GM21717 (cell line): Measurements from ENCODE around the gene ANKRD11.
"Not testable (repeated sequence)": the region's sequence is repeated elsewhere in the genome, so short reads cannot be mapped to it uniquely, and the experiment has no call there.

Source experiments
- ATAC-seq: cut with Tn5 transposase; IDR thresholded peaks from one replicate; pipeline ENCODE4 v1.9.1; 2021; ENCODE audit warnings: mild to moderate bottlenecking, moderate library complexity; ENCODE audit not compliant: unreplicated experiment

ANKRD11 gene

GRCh38 chr16:89304941-89305705 is 185.2 kb downstream of the ANKRD11 start:
- ATAC-seq: no peak

DNA sequence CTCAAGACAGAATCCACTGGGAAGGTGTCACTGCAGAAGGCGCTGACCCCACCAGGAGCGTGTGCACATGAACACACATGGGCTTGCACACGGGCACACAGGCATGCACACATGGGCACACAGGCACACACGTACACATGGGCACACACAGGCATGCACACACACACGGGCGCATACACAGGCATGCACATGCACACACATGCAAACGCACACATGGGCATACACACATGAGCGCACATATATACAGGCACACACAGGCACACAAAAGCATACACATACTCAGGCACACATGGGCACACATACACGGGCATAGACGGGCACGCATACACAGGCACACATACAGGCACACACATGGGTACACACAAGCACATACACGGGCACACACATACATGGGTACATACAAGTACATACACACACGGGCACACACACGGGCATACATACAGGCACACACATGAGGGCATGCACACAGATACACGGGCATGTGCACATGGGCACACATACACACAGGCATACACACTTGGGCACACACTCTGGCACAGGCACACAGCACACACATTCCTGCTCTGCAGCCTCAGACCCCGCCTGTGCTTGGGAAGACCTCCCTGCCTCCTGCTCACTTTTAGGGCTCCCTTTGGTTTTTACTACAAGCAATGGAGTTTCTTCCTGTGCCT is 186.0 kb downstream of the ANKRD11 start:
- no peak for ATAC-seq

DNA sequence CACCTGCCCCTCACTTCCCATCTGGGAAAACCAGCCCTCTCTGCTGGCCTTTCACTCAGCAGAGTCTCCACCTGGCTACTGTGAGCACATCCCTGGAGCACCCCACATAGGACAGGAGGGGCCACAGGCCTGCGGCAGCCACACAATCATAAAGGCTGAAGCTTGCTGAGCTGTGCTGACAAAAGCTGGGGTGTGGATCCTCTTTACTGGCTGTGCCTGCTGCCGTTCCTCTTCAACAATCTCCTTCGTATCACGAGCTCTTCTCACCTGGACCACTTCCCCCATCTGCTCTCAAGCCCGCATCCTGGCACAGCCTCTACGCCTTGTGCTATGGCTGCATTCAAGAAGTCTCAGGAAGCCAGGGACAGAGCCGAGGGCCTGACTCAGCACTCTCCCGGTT is 186.7 kb downstream of the ANKRD11 start:
- ATAC-seq: no peak

DNA sequence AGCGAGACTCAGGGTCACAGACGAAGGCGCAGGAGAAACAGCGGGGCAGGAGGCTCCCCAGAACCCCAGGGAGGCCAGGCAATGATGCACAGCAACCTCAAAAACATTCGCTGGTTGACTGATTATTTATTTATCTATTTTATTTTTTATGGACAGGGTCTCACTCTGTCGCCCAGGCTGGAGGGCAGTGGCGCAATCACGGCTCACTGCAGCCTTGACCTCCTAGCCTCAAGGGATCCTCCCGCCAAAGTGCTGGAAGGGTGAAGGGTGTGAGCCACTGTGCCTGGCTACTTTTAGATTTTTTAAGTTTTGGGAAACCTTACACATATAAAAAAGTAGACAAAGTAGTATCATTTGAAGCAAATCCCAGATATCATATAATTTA is 189.4 kb downstream of the ANKRD11 start:
- ATAC-seq: no peak

DNA sequence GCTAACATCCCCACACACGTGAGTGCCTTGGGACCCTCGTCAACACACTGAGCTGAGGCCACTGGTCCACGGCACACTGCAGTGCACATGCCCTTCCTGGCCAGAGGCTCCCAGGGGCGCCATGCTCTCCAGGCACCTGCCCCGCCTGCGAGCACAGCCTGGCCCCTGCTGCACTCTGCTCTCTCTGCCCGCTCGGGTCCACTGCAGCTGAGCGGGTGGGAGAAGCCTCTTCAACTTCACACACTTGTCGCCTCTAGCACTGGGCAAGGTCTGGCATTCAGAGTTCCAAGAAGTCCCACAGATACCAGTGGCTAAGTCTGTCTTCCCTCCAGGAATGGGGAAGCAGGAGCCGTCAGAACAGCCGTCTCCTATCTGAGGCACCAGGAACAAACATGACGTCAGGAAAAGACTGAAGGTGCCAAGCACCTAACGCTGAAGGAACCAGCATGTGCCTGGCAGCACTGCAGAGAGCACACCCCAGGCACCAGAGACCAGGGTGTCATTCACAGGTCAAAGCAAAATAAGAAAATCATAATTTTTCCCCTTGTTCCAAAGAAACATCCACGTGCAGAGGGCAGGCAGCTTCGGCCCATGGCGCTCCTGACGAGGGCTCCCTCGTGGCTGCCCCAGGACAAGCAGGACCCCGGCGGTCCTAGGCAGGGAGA is 189.9 kb downstream of the ANKRD11 start:
- no peak for ATAC-seq

- ATAC-seq: not testable (repeated sequence)
These were observed 190.8 kb downstream of the ANKRD11 start for GRCh38 chr16:89299357-89300111.

GRCh38 chr16:89298623-89299225 is 191.6 kb downstream of the ANKRD11 start:
- no peak for ATAC-seq

- ATAC-seq: no peak
These were observed 192.3 kb downstream of the ANKRD11 start for GRCh38 chr16:89297910-89298545.

DNA sequence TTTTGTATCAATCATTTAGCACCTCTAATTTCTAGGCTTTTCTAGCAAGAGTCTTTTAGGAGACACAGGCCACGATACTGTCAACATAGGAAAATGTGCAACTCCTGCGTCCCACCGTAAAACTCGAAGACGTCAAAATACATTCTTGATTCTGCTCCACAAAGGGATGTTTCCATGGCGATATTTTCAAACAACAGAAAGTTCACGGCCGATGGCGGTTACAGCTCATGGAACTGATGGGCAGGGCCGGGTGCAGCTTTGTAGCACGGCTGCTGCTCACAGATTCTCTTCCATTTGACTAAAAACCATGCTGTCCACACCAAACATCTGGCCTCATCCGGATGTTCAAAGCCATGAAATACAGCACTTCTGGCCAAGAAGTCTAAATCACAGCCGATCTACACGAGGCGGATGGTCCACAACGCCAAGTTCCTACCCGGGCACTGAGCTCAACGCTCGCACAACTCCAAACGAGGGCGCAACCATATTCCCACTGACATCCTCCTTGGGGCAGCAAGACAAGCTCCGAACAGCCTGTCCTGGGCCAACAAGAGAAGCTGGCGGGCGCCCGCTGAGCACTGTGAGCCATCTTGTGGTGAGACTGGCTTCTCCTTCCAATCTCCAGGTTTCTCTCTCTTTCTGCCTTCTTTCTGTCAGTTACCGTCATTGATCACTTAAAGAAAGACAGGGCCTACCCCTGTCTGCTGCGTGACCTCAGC is 193.0 kb downstream of the ANKRD11 start:
- ATAC-seq: no peak

GRCh38 chr16:89295915-89296314 is 194.4 kb downstream of the ANKRD11 start:
- no peak for ATAC-seq

GRCh38 chr16:89295071-89295900 is 195.1 kb downstream of the ANKRD11 start:
- no peak for ATAC-seq

- ATAC-seq: no peak
These were observed 195.9 kb downstream of the ANKRD11 start for GRCh38 chr16:89294486-89294885.

- no peak for ATAC-seq
These were observed 196.9 kb downstream of the ANKRD11 start for GRCh38 chr16:89293276-89294143.

GRCh38 chr16:89292443-89293078 is 197.8 kb downstream of the ANKRD11 start:
- no peak for ATAC-seq

- ATAC-seq: no peak
These were observed 198.6 kb downstream of the ANKRD11 start for GRCh38 chr16:89291776-89292175.

DNA sequence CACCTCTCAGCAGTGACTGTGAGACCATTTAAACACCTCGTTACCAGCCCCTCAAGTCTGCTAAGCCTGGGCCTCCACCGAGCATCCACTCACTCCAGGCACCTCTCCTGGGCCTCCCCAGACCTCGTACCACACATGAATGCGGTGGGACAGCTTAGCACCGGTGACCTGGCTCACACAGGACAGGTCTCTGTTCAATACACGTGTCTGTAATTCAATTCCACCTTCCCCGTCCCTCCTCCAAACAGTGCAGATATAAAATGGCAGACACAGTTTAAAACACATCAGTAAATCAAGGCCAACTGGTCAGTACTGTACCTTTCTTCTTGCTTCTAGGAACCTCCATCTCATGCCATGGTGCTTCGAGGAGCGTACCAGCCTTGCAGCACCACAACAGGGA is 199.0 kb downstream of the ANKRD11 start:
- no peak for ATAC-seq

DNA sequence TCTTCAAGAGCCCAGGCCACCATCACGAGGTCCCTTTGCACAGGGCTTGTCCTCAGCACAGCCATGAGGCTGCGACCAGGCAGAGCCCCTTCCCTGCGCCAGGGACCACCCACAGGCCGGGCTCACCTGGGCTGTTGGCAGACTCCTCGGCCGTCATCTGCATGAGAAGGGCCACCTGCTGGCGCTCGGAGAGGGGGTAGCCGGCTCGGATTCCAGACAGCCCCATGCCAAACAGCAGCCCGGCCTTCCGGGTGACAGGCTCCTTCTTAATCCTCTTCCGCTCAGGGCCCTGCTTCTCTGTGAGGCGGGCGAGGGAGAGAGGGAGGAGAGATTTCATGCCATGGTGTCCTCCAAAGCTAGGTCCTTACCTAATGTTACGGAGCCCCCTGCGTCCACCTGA is 199.5 kb downstream of the ANKRD11 start:
- no peak for ATAC-seq
